H9 (cell line): ENCODE results near the gene PCYT1B. TPM values are rescaled to one million over a fixed set of nuclear protein-coding genes. Genes with fewer than 3 reads are reported as not detected.
A peak's percentile ranks its signal among the peaks of the same experiment; 100 is the strongest.

Experiments used
- DNase-seq: peaks from one replicate; pipeline ENCODE4 v3.0.0-alpha.2; 2017
- H2AFZ ChIP-seq: one replicate; pipeline ENCODE4 v1.6.1; 2013; ENCODE audit warnings: mild to moderate bottlenecking, low read length, control low read depth, moderate library complexity
- H2AK5ac ChIP-seq: 2 replicates; pipeline ENCODE4 v1.6.1; 2013; ENCODE audit warnings: low read length, control low read depth, mixed read lengths; ENCODE audit not compliant: insufficient read length
- H2BK120ac ChIP-seq: one replicate; pipeline ENCODE4 v1.6.1; 2013; ENCODE audit warnings: low read depth, mild to moderate bottlenecking, low read length, control low read depth, inconsistent platforms; ENCODE audit not compliant: poor library complexity, severe bottlenecking
- H2BK12ac ChIP-seq: 2 replicates; pipeline ENCODE4 v1.6.1; 2013; ENCODE audit warnings: low read length, control low read depth, mixed read lengths, low read depth; ENCODE audit not compliant: insufficient read length
- H2BK15ac ChIP-seq: 2 replicates; pipeline ENCODE4 v1.6.1; 2013; ENCODE audit warnings: low read depth, low read length, control low read depth
- H2BK20ac ChIP-seq: one replicate; pipeline ENCODE4 v1.6.1; 2013; ENCODE audit warnings: low read depth, mild to moderate bottlenecking, low read length, control low read depth, inconsistent platforms; ENCODE audit not compliant: poor library complexity, severe bottlenecking
- H2BK5ac ChIP-seq: 2 replicates; pipeline ENCODE4 v1.6.1; 2013; ENCODE audit warnings: low read length, control low read depth, mixed read lengths; ENCODE audit not compliant: insufficient read length
- H3K14ac ChIP-seq: 2 replicates; pipeline ENCODE4 v1.6.1; 2013; ENCODE audit warnings: low read length, control low read depth; ENCODE audit not compliant: insufficient read depth
- H3K18ac ChIP-seq: 2 replicates; pipeline ENCODE4 v1.6.1; 2013; ENCODE audit warnings: low read depth, mild to moderate bottlenecking, mixed read lengths, low read length, control low read depth; ENCODE audit not compliant: insufficient read length
- H3K23ac ChIP-seq: 2 replicates; pipeline ENCODE4 v1.6.1; 2013; ENCODE audit warnings: low read length, control low read depth, mixed read lengths, low read depth; ENCODE audit not compliant: insufficient read length
- H3K23me2 ChIP-seq: 2 replicates; pipeline ENCODE4 v1.6.1; 2013; ENCODE audit warnings: low read depth, mild to moderate bottlenecking, mixed read lengths, low read length, control low read depth; ENCODE audit not compliant: insufficient read length, poor library complexity, severe bottlenecking
- H3K27ac ChIP-seq: 2 replicates; pipeline ENCODE4 v1.5.1; 2013; ENCODE audit warnings: low read length, control low read depth, mixed read lengths, low read depth; ENCODE audit not compliant: insufficient read length
- H3K27me3 ChIP-seq: 2 replicates; pipeline ENCODE4 v1.6.1; 2013; ENCODE audit warnings: low read length, control low read depth, inconsistent platforms; ENCODE audit not compliant: insufficient read depth
- H3K4ac ChIP-seq: 2 replicates; pipeline ENCODE4 v1.6.1; 2013; ENCODE audit warnings: low read depth, mild to moderate bottlenecking, control low read depth, inconsistent platforms, low read length, moderate library complexity
- H3K4me1 ChIP-seq: 2 replicates; pipeline ENCODE4 v1.6.1; 2013; ENCODE audit warnings: low read length, control low read depth, inconsistent platforms; ENCODE audit not compliant: insufficient read depth
- H3K4me2 ChIP-seq: 2 replicates; pipeline ENCODE4 v1.6.1; 2013; ENCODE audit warnings: low read length, control low read depth, mixed read lengths; ENCODE audit not compliant: insufficient read length, insufficient read depth
- H3K56ac ChIP-seq: 2 replicates; pipeline ENCODE4 v1.6.1; 2013; ENCODE audit warnings: low read depth, mild to moderate bottlenecking, mixed read lengths, low read length, control low read depth; ENCODE audit not compliant: insufficient read length
- H3K79me1 ChIP-seq: 2 replicates; pipeline ENCODE4 v1.6.1; 2013; ENCODE audit warnings: low read depth, mild to moderate bottlenecking, moderate library complexity, low read length, control low read depth, inconsistent platforms; ENCODE audit not compliant: insufficient read depth, poor library complexity, severe bottlenecking
- H3K79me2 ChIP-seq: 2 replicates; pipeline ENCODE4 v1.6.1; 2013; ENCODE audit warnings: low read length, control low read depth, inconsistent platforms; ENCODE audit not compliant: insufficient read depth
- H3K9ac ChIP-seq: 2 replicates; pipeline ENCODE4 v1.6.1; 2013; ENCODE audit warnings: low read length, control low read depth, mixed read lengths; ENCODE audit not compliant: insufficient read length; ENCODE audit errors: extremely low read depth
- H3K9me3 ChIP-seq: one replicate; pipeline ENCODE4 v1.6.1; 2013; ENCODE audit warnings: low read depth, low read length, inconsistent platforms; ENCODE audit not compliant: control insufficient read depth
- H3T11ph ChIP-seq: one replicate; pipeline ENCODE4 v1.6.1; 2013; ENCODE audit warnings: mild to moderate bottlenecking, low read length, control low read depth, inconsistent platforms
- H4K20me1 ChIP-seq: one replicate; pipeline ENCODE4 v1.6.1; 2013; ENCODE audit not compliant: control insufficient read depth, insufficient read length, insufficient read depth
- H4K5ac ChIP-seq: 2 replicates; pipeline ENCODE4 v1.6.1; 2013; ENCODE audit warnings: low read depth, mild to moderate bottlenecking, mixed read lengths, low read length, control low read depth; ENCODE audit not compliant: insufficient read length
- H4K8ac ChIP-seq: replicated peaks from 2 replicates; pipeline ENCODE4 v1.6.1; 2013; ENCODE audit warnings: low read length, control low read depth, mixed read lengths, low read depth; ENCODE audit not compliant: insufficient read length
- H4K91ac ChIP-seq: 2 replicates; pipeline ENCODE4 v1.6.1; 2013; ENCODE audit warnings: low read depth, mild to moderate bottlenecking, moderate library complexity, mixed read lengths, low read length, control low read depth; ENCODE audit not compliant: insufficient read length
- H3K27ac Mint-ChIP-seq, 3 experiments: 2 replicates in 2 of 3; 3 replicates in 1 of 3; pipeline ENCODE4 v1.8.0; 2020 to 2021; ENCODE audit warnings: mixed read lengths in 3 of 3, mild to moderate bottlenecking in 1 of 3, moderate library complexity in 1 of 3
- H3K27me3 Mint-ChIP-seq: 2 replicates; pipeline ENCODE4 v1.8.0; 2021; ENCODE audit warnings: low read depth, mild to moderate bottlenecking, moderate library complexity, mixed read lengths
- H3K36me3 Mint-ChIP-seq, 3 experiments: 2 replicates in 2 of 3; 3 replicates in 1 of 3; pipeline ENCODE4 v1.8.0; 2020 to 2021; ENCODE audit warnings: low read depth in 3 of 3, mixed read lengths in 3 of 3; ENCODE audit not compliant: insufficient read depth in 1 of 3
- H3K4me1 Mint-ChIP-seq, 2 experiments: 2 replicates each; pipeline ENCODE4 v1.8.0; 2020; ENCODE audit warnings: mixed read lengths in 2 of 2
- H3K4me3 Mint-ChIP-seq, 2 experiments: 2 replicates in 1 of 2; 3 replicates in 1 of 2; pipeline ENCODE4 v1.8.0; 2020 to 2021; ENCODE audit warnings: mild to moderate bottlenecking in 2 of 2, mixed read lengths in 2 of 2, moderate library complexity in 1 of 2
- H3K9me3 Mint-ChIP-seq, 2 experiments: 2 replicates in 1 of 2; 3 replicates in 1 of 2; pipeline ENCODE4 v1.8.0; 2020; ENCODE audit warnings: mild to moderate bottlenecking in 2 of 2, mixed read lengths in 2 of 2, moderate library complexity in 1 of 2
- CTCF ChIP-seq: fragments of 200-600 bp; sonication (generic); conservative IDR thresholded peaks from 3 replicates; pipeline ENCODE4 v1.8.0; 2021; ENCODE audit warnings: antibody characterized with exemption, mild to moderate bottlenecking
- WGBS: extraction: QIAGEN DNeasy Blood & Tissue Kit; methylation state at CpG from one replicate; pipeline ENCODE4 v1.1.7; 2013; ENCODE audit warnings: missing lambda C conversion rate, low lambda C conversion rate, mixed read lengths; ENCODE audit not compliant: insufficient read length; ENCODE audit errors: extremely low coverage; 5-methylcytosine and 5-hydroxymethylcytosine counted together
- total RNA-seq: library from RNA; stranded (reverse); gene quantifications from 2 replicates; pipeline ENCODE4 v1.2.1, GENCODE V29; 2021

Gene PCYT1B
- total RNA-seq, 1 experiment from 2014 or later: 29.1 TPM

GRCh38 chrX:24692305-24692704 lies 45.2 kb upstream of the PCYT1B start:
- Histone ChIP-seq H3K56ac (no peak overlapping the region), H3K4me1 (peaks cover 6% of the 10 kb centered on the region; the same call in 1 of the 2 replicates), H2BK12ac (no peak overlapping the region), H2BK120ac (no peak overlapping the region), H3K14ac (no peak overlapping the region), H3K23me2 (no peaks in the 10 kb centered on the region), H3K9me3 (no peaks in the 10 kb centered on the region), H2AK5ac (no peak overlapping the region), H4K91ac (no peak overlapping the region), H4K5ac (no peak overlapping the region), H3K27ac (no peak overlapping the region), H2AFZ (no peak overlapping the region), H4K20me1 (peaks cover 3% of the 10 kb centered on the region), H3K4ac (no peak overlapping the region), H3K79me2 (peaks cover 27% of the 10 kb centered on the region), H3K4me2 (no peak overlapping the region), H2BK5ac (no peak overlapping the region), H3K9ac (no peak overlapping the region), H2BK20ac (no peak overlapping the region), H3T11ph (no peak overlapping the region), H3K79me1 (no peaks in the 10 kb centered on the region), H3K23ac (no peak overlapping the region), H3K18ac (no peak overlapping the region), H3K27me3 (no peaks in the 10 kb centered on the region), H4K8ac (no peak overlapping the region), H2BK15ac (no peak overlapping the region)
- Mint-ChIP-seq H3K4me1 (peaks cover 38 to 45% of the 10 kb centered on the region in 2 experiments), H3K9me3 (no peaks in the 10 kb centered on the region; a peak in 2 of 5 replicates), H3K27me3 (no peaks in the 10 kb centered on the region), H3K36me3 (peaks cover 0 to 15% (median 10%) of the 10 kb centered on the region in 3 experiments; a peak in 5 of 7 replicates), H3K27ac (peak overlapping the region; percentile 83 to 94 (median 93)), H3K4me3 (peak overlapping the region; percentile 91 to 97; a peak in 4 of 5 replicates)
- peak; percentile 65 for DNase-seq
- TF ChIP-seq CTCF: no peak
- WGBS: no CpG with 5 or more reads among the region's 4 CpGs
